SW 1271 (cell line): ENCODE data around the gene TRMT10B.
"Not testable (repeated sequence)": the region's sequence is repeated elsewhere in the genome, so short reads cannot be mapped to it uniquely, and the experiment has no call there.

Source experiments
- DNase-seq, 2 experiments: peaks; one replicate each; lab custom pipeline; 2025; lab: John Stamatoyannopoulos, UW

The TRMT10B gene

DNA sequence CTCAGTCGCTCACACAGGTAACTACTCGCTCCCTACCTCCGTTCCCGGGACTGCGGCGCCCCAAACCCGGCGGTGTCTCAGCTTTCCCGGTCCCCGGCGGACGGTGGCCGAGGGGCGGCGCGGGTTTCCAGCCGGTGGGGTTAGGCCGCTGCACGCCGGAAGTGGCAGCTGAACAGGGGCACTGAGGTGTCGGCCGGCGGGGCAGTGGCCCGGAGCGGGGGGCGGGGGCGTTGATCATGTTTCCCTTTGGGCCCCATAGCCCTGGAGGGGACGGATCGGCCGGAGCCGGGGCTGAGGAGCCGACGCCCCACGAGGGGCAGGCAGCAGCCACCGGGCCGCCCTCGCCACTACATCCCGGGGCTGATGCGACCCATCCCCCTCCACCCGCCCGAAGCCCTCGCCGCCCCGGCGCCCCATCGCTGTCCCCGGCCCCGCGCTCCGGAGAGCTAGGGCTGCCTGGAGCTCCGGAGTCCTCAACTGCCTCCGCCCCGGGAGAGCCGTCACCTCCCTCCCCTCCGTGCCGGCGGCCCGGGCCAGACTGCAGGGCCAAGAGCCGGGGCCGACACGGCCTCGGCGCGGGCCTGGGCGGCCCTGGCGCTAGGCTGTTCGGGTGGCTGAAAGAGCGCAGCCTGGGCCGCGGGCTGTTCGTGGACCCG lies 47.2 kb downstream of the TRMT10B start, which contains the start of gene DCAF10:
TSS of gene DCAF10 (plus strand) at position 167 of the 656 bp plus-strand sequence. CDS start at position 237, 70 bp downstream.
- peak in 1 of 2 experiments; percentile 65 for DNase-seq

DNA sequence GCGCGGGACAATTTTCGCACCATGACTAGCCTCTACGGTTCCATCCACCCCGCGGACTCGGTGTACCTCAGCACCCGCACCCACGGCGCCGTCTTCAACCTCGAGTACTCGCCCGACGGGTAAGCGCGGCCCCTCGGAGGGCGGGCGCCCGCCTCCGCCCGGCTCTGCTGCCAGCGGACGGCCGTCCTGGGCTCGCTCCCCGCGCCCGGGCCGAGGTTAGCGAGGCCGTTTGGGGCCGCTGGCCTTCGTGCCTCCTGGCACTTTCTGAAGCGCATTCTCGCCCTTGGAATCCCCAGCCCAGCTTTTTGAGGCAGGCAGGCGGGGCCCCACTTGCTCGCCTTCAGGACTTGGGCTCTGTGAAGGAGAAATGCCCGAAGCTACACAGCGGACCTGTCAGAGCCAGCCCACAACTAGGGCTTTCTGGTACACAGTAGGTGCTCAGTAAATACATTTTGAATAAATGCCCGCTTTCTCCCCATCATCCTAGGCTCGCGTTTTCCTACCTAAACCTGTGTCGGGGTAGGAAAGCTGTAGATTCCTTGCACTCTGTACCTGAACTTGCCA lies 47.8 kb downstream of the TRMT10B start:
- no peak for DNase-seq

DNA sequence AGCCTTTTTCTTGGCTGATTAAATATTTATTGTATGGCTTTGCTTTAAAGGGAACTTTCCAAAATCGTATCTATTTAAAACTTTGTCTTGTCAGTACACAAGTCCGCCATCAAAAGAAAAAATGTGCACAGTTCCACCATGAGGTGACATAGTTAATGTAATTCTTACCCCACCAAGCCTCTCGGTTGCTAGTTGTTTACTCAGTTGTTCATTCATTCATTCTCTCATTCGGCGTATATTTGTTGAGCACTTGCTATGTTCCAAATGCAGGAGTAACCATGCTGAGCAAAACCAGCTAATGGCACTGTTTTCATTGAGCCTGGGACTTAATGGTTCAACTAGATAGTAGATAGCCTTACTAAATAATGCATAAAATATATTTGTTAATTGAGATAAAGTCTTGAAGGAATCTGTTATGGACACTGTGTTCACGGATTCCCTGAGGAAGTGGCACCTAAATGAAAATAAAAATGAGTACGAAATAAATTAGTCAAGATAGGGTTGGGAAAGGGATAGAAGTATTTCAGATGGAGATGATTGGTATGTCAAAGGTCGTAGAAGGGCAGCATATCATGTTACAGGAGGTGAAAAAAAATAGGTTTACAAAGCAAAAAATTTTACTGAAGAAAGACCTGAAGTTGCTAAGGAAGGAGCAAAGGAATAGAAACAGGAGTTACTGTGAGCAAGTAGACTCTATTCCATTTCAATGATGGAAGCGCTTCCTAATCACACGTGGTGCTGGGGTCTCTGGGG lies 48.5 kb downstream of the TRMT10B start:
- no peak for DNase-seq

DNA sequence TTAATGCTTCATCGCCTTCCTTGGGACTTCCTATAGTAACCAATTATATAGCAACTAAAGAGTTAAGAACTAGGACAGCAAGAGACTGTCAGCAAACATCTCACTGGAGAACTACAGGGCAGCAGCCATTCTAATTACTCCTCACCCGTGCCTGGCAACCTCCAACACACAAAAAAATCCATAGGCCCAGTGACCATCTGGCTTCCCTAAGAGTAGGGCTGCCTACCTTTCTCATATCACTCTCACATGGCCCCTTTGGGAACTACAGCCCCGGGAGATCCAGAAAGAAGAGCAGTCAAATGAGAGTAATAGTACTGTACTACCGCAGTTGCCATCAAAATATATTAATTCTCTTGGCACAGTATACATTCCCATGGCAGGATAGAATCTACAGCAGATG lies 52.7 kb downstream of the TRMT10B start:
- no peak for DNase-seq

DNA sequence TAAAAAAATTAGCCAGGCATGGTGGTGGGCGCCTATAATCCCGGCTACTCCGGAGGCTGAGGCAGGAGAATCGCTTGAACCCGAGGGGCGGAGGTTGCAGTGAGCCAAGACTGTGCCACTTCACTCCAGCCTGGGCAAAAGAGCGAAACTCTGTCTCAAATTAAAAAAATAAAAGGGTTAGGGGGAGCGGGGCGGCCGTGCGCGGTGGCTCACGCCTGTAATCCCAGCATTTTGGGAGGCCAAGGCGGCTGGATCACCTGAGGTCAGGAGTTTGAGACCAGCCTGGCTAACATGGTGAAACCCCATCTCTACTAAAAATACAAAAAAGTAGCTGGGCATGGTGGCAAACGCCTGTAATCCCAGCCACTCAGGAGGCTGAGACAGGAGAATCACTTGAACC lies 56.1 kb downstream of the TRMT10B start:
- DNase-seq: not testable (repeated sequence)

DNA sequence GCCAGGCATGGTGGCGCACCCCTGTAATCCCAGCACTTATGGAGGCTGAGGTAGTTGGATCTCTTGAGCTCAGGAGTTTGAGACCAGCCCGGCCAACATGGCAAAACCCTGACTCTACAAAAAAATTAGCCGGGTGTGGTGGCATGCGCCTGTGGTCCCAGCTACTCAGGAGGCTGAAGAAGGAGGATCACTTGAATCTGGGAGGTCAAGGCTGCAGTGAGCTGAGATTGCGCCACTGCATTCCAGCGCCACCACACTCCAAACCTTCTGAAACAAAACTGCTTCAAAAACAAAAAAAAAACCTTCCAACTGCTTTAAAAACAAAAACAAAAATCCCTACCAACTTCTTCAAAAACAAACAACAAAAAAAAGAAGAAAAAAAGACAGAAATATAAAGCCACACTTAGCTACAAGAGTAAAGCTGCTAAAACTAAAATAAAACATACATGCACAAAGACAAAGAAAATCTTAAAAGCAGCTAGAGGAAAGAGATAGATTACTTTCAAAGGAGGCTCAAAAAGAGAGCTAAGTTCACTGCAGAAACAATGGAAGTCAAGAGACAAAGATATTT lies 58.4 kb downstream of the TRMT10B start:
- DNase-seq: no peak

DNA sequence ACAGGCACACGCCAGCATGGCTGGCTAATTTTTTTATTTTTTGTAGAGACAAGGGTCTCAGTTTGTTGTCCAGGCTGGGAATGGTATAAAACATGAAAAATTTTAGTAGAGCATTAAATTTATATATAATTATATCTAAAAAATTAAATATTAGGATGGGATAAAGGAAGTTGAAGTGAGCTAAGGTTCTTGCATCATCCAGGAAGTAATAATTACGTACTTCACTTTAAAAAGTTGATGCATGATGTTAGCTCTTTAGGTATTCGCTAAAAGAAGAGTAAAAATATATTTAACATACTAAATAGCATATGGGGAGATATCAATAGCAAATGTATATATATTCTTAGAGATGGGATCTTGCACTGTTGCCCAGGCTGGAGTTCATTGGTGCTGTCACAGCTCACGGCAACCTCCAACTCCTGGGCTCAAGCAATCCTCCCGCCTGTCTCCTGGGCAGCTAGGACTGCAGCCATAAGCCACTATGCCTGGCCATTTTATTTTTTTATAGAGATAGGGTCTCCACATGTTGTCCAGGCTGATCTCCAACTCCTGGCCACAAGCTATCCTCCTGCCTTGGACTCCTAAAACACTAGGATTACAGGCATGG lies 59.3 kb downstream of the TRMT10B start:
- DNase-seq: no peak

DNA sequence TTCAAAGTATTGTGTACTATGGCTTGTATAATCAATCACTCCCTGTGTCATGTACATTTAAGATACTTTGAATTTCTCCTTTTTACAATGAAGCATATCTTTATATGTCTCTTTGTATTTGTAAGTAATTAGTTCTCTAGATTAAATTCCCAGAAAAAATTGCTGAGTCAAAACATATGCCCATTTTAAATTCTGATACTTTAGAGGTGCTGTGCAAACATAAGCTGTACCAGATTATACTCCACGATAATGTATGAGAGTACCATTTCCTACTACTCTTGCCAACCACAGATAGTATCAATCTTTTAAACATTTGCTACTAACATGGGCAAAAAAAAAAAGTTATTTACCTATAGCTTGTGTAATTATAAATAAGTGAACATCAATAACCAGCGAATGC lies 65.2 kb downstream of the TRMT10B start:
- no peak for DNase-seq

DNA sequence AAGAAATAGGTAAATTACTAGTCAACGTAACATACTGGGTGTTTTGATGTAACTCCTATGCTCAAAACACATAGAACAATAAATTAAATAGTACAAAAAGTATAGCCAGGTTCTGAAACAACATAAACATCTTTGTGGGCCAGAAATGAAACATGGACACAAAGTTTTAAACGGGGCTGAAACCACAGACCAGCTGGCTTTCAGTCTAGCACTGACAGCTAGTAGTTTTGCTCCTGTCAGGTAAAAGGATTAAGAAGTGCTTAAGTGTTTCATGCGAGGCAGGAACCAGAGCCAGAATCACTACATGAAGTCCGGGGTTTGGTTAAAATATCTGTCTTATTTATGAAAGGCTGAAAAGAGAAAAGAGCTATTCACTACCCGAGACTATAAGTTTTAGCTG lies 66.5 kb downstream of the TRMT10B start:
- no peak for DNase-seq

DNA sequence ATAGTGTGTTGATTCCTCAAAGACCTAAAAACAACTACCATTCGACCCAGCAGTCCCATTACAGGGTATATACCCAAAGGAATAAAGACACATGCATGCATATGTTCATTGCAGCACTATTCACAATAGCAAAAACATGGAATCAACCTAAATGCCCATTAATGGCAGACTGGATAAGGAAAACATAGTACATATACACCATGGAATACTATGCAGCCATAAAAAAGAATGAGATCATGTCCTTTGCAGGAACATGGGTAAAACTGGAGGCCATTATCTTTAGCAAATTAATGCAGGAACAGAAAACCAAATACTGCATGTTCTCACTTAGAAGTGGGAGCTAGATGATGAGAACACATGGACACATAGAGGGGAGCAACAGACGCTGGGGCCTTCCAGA lies 71.6 kb downstream of the TRMT10B start:
- not testable (repeated sequence) for DNase-seq

DNA sequence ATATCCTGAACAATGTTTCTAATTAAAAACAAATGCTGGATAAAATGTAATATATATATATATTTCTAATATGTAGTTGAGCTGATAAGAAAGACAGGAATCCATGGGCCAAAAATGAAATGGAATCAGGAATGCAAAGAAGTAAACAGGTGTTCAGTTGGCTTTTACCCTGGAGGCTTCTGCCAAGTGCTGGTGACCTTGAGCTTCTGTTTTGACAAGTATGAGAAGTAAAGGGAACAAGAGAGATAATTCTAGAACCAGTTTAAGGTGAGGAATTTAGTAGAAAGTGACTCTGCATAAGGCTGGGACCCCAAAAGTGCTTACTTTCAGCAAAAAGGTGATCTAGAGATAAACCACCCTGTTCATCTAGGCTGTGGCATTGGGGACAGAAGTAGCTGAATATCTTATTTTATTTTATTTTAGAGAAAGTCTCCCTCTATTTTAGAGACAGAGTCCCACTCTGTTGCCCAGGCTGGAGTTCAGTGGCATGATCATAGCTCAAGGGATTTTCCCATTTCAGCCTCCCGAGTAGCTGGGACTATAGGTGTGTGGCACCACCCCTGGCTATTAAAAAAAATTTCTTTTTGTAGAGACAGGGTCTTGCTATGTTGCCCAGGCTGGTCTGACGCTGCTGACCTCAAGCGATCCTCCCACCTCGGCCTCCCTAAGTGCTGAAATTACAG lies 74.0 kb downstream of the TRMT10B start:
- no peak for DNase-seq
